GM23338 (cell line): ENCODE results near the gene OR6K2. TPM values are rescaled to one million over a fixed set of nuclear protein-coding genes. Genes with fewer than 3 reads are reported as not detected.
A peak's percentile ranks its signal among the peaks of the same experiment; 100 is the strongest.

Source experiments
- ATAC-seq: fragments of 200-7000 bp; cut with Tn5 transposase; 3 replicates; pipeline ENCODE4 v1.9.1; 2020
- DNase-seq: peaks from one replicate; pipeline ENCODE4 v3.0.0-alpha.2; 2015; ENCODE audit warnings: low spot score
- H2AFZ ChIP-seq: fragments of 200-600 bp; sonication (generic); 2 replicates; pipeline ENCODE4 v1.8.0; 2016; ENCODE audit warnings: antibody characterized with exemption, mild to moderate bottlenecking, moderate library complexity
- H3F3A ChIP-seq: fragments of 200-600 bp; sonication (generic); replicated peaks from 2 replicates; pipeline ENCODE4 v1.8.0; 2017; ENCODE audit warnings: antibody characterized with exemption, mixed run types, low read depth
- H3K27ac ChIP-seq: fragments of 200-600 bp; sonication (generic); 2 replicates; pipeline ENCODE4 v1.6.1; 2016; ENCODE audit warnings: low read depth
- H3K27me3 ChIP-seq: fragments of 200-600 bp; sonication (generic); 2 replicates; pipeline ENCODE4 v1.8.0; 2016; ENCODE audit warnings: mild to moderate bottlenecking, mixed run types, moderate library complexity; ENCODE audit not compliant: insufficient read depth
- H3K36me3 ChIP-seq: fragments of 200-600 bp; sonication (generic); 2 replicates; pipeline ENCODE4 v1.8.0; 2016; ENCODE audit warnings: mild to moderate bottlenecking; ENCODE audit not compliant: insufficient read depth
- H3K4me1 ChIP-seq: fragments of 200-600 bp; sonication (generic); 2 replicates; pipeline ENCODE4 v1.8.0; 2016; ENCODE audit warnings: mild to moderate bottlenecking, moderate library complexity; ENCODE audit not compliant: insufficient read depth
- H3K4me2 ChIP-seq: fragments of 200-600 bp; sonication (generic); 2 replicates; pipeline ENCODE4 v1.7.1; 2017; ENCODE audit warnings: mixed run types
- H3K4me3 ChIP-seq: fragments of 200-600 bp; sonication (generic); 2 replicates; pipeline ENCODE4 v1.6.1; 2016; ENCODE audit warnings: mixed run types
- H3K79me2 ChIP-seq: fragments of 200-600 bp; sonication (generic); replicated peaks from 2 replicates; pipeline ENCODE4 v1.8.0; 2017; ENCODE audit warnings: mild to moderate bottlenecking; ENCODE audit not compliant: insufficient read depth
- H3K9me2 ChIP-seq: fragments of 200-600 bp; sonication (generic); 2 replicates; pipeline ENCODE4 v1.8.0; 2017; ENCODE audit not compliant: insufficient read depth
- H4K20me1 ChIP-seq: fragments of 200-600 bp; sonication (generic); replicated peaks from 2 replicates; pipeline ENCODE4 v1.8.0; 2017; ENCODE audit warnings: mild to moderate bottlenecking; ENCODE audit not compliant: insufficient read depth
- H3K27ac Mint-ChIP-seq: 2 replicates; pipeline ENCODE4 v1.8.0; 2020; ENCODE audit warnings: inconsistent platforms, mild to moderate bottlenecking, moderate library complexity, mixed read lengths
- H3K27me3 Mint-ChIP-seq: 3 replicates; pipeline ENCODE4 v1.8.0; 2022; ENCODE audit warnings: low read depth, mild to moderate bottlenecking, moderate library complexity, mixed read lengths, inconsistent platforms; ENCODE audit not compliant: insufficient read depth, poor library complexity
- H3K36me3 Mint-ChIP-seq: 3 replicates; pipeline ENCODE4 v1.8.0; 2021; ENCODE audit warnings: low read depth, mild to moderate bottlenecking, inconsistent platforms, moderate library complexity, mixed read lengths
- H3K4me1 Mint-ChIP-seq: 3 replicates; pipeline ENCODE4 v1.8.0; 2020; ENCODE audit warnings: mild to moderate bottlenecking, inconsistent platforms, mixed read lengths
- H3K4me3 Mint-ChIP-seq: 3 replicates; pipeline ENCODE4 v1.8.0; 2021; ENCODE audit warnings: moderate library complexity, mild to moderate bottlenecking, inconsistent platforms, mixed read lengths
- H3K9me3 Mint-ChIP-seq: 3 replicates; pipeline ENCODE4 v1.8.0; 2020; ENCODE audit warnings: moderate library complexity, mild to moderate bottlenecking, inconsistent platforms, mixed read lengths
- CREB1 ChIP-seq: fragments of 250-450 bp; sonication (Bioruptor Pico); IDR thresholded peaks from 2 replicates; pipeline ENCODE4 v1.5.0; 2020; ENCODE audit warnings: low read depth, mild to moderate bottlenecking, moderate library complexity
- CTCF ChIP-seq, 2 experiments: fragments of 200-600 bp in 1 of 2; sonication (generic) in 1 of 2; conservative IDR thresholded peaks; 2 replicates each; pipeline versions ENCODE4 v1.5.1 to v1.6.1; 2016 to 2017; ENCODE audit warnings: antibody characterized with exemption in 2 of 2, low read depth in 2 of 2, mild to moderate bottlenecking in 2 of 2, moderate library complexity in 1 of 2
- EZH2 ChIP-seq: fragments of 200-600 bp; sonication (generic); IDR thresholded peaks from one replicate; pipeline ENCODE4 v1.8.0; 2017; ENCODE audit warnings: antibody characterized with exemption, mild to moderate bottlenecking, low read depth; ENCODE audit not compliant: unreplicated experiment
- NANOG ChIP-seq: IDR thresholded peaks from 2 replicates; pipeline ENCODE4 v1.6.1; 2016; ENCODE audit warnings: antibody characterized with exemption, borderline replicate concordance
- POLR2AphosphoS5 ChIP-seq: IDR thresholded peaks from 2 replicates; pipeline ENCODE4 v1.6.1; 2016; ENCODE audit warnings: antibody characterized with exemption, low read depth
- REST ChIP-seq: IDR thresholded peaks from one replicate; pipeline ENCODE4 v1.6.1; 2018; ENCODE audit warnings: antibody characterized with exemption; ENCODE audit not compliant: unreplicated experiment
- STAT1 ChIP-seq: IDR thresholded peaks from one replicate; pipeline ENCODE4 v1.6.1; 2016; ENCODE audit warnings: antibody characterized with exemption; ENCODE audit not compliant: unreplicated experiment
- ZNF331 ChIP-seq: fragments of 250-450 bp; sonication (Bioruptor Pico); IDR thresholded peaks from 2 replicates; pipeline ENCODE4 v1.5.0; 2020; ENCODE audit warnings: low read depth, mild to moderate bottlenecking, moderate library complexity
- ZNF462 ChIP-seq: fragments of 250-450 bp; sonication (Bioruptor Pico); IDR thresholded peaks from 2 replicates; pipeline ENCODE4 v1.5.0; 2020; ENCODE audit warnings: mild to moderate bottlenecking, moderate library complexity
- polyA plus RNA-seq: library from polyadenylated mRNA; unstranded; fragments of >200 nt; fragmentation: Nextera tagmentation; extraction: Ambion mirVana; gene quantifications from 2 replicates; pipeline ENCODE4 v1.2.1, GENCODE V29; 2016
- total RNA-seq: library from RNA; depleted of rRNA; stranded (reverse); fragments of >200 nt; shearing (Covaris generic); gene quantifications from 2 replicates; pipeline ENCODE4 v1.2.3, GENCODE V29; 2014

Gene OR6K2
- total and polyA plus RNA-seq, 2 experiments from 2014 or later: not detected

- ATAC-seq (no peak), DNase-seq (no peak)
- Histone ChIP-seq H3K4me3 (no peak overlapping the region), H3K79me2 (no peaks in the 10 kb centered on the region), H3K36me3 (no peaks in the 10 kb centered on the region), H3K9me2 (no peaks in the 10 kb centered on the region), H2AFZ (no peak overlapping the region), H3K27me3 (no peaks in the 10 kb centered on the region), H3K27ac (no peak overlapping the region), H4K20me1 (no peaks in the 10 kb centered on the region), H3F3A (no peaks in the 10 kb centered on the region), H3K4me2 (no peak overlapping the region), H3K4me1 (no peaks in the 10 kb centered on the region)
- no peaks in the 10 kb centered on the region for H3K36me3 Mint-ChIP-seq
- H3K27ac Mint-ChIP-seq: no peak overlapping the region
- H3K9me3 Mint-ChIP-seq: no peaks in the 10 kb centered on the region
- no peaks in the 10 kb centered on the region for H3K27me3 Mint-ChIP-seq
- H3K4me1 Mint-ChIP-seq: no peaks in the 10 kb centered on the region
- TF ChIP-seq ZNF331 (CRISPR knock-in tag): no peak
- TF ChIP-seq EZH2: no peak
- no peak for TF ChIP-seq STAT1
- no peak for TF ChIP-seq REST
- TF ChIP-seq NANOG: no peak
- no peak overlapping the region for H3K4me3 Mint-ChIP-seq
Measured at GRCh38 chr1:158711098-158711497, 10.6 kb upstream of the OR6K2 start.

- H3K27me3 Mint-ChIP-seq: no peaks in the 10 kb centered on the region
- no peaks in the 10 kb centered on the region for H3K79me2 ChIP-seq
- H3K36me3 ChIP-seq: no peaks in the 10 kb centered on the region
- no peaks in the 10 kb centered on the region for H3K27me3 ChIP-seq
- no peaks in the 10 kb centered on the region for H4K20me1 ChIP-seq
- H2AFZ ChIP-seq: 0 out of 2 replicates have a peak overlapping the region, but pooled peaks have one; percentile 38
- no peak overlapping the region for H3K4me2 ChIP-seq
- H3F3A ChIP-seq: no peaks in the 10 kb centered on the region
- no peaks in the 10 kb centered on the region for H3K9me2 ChIP-seq
- H3K27ac ChIP-seq: no peak overlapping the region
- H3K9me3 Mint-ChIP-seq: no peaks in the 10 kb centered on the region
- no peak overlapping the region for H3K4me3 ChIP-seq
- H3K4me3 Mint-ChIP-seq: no peak overlapping the region
- no peak overlapping the region for H3K27ac Mint-ChIP-seq
- peak; percentile 63 for ATAC-seq
- peaks cover 3% of the 10 kb centered on the region; the same call in 1 of the 3 replicates for H3K4me1 Mint-ChIP-seq
- H3K4me1 ChIP-seq: peaks cover 5% of the 10 kb centered on the region; the same call in 1 of the 2 replicates
- no peaks in the 10 kb centered on the region for H3K36me3 Mint-ChIP-seq
- peak; percentile 11 for DNase-seq
- TF ChIP-seq CREB1 (CRISPR knock-in tag): no peak
- TF ChIP-seq ZNF331 (CRISPR knock-in tag): no peak
- no peak for TF ChIP-seq CTCF (conservative IDR thresholded peaks at IDR 0.05; ENCODE audit: low read depth in 2 of 2)
- TF ChIP-seq POLR2AphosphoS5: no peak
- TF ChIP-seq EZH2: no peak
- TF ChIP-seq NANOG: no peak
- TF ChIP-seq ZNF462: no peak
Measured at GRCh38 chr1:158706096-158706495, 5.6 kb upstream of the OR6K2 start.
